K562 (cell line): ENCODE data around the gene SH3BGRL3. TPM values are rescaled to one million over a fixed set of nuclear protein-coding genes. Genes with fewer than 3 reads are reported as not detected.

Experiments
- ARID1B ChIP-seq: fragments of 450-650 bp; IDR thresholded peaks from 2 replicates; pipeline ENCODE4 v1.6.1; 2016; ENCODE audit warnings: antibody characterized with exemption, mild to moderate bottlenecking, inconsistent platforms
- ATF3 ChIP-seq, 2 experiments: fragments of 450-650 bp in 1 of 2; sonication (generic) in 1 of 2; formaldehyde crosslinking in 1 of 2; IDR thresholded peaks in 1 of 2; conservative IDR thresholded peaks in 1 of 2; 2 replicates each; pipeline versions ENCODE4 v1.6.1 to v1.8.1; 2016 to 2023; ENCODE audit warnings: mild to moderate bottlenecking in 2 of 2, moderate library complexity in 2 of 2, inconsistent platforms in 1 of 2, missing genetic modification reagents in 1 of 2
- BACH1 ChIP-seq: fragments of 200-800 bp; sonication (Bioruptor generic); IDR thresholded peaks from 2 replicates; pipeline ENCODE4 v1.6.1; 2016; ENCODE audit warnings: missing genetic modification characterization, missing compliant biosample characterization
- CBFB ChIP-seq: sonication (generic); formaldehyde crosslinking; IDR thresholded peaks from 2 replicates; pipeline ENCODE4 v1.4.0; 2020; ENCODE audit warnings: mild to moderate bottlenecking, missing genetic modification reagents
- EP300 ChIP-seq: IDR thresholded peaks from 2 replicates; pipeline ENCODE4 v1.6.1; 2012; ENCODE audit warnings: low read length, improper control_type of control experiment
- FOSL1 ChIP-seq: fragments of 200-800 bp; sonication (Bioruptor generic); conservative IDR thresholded peaks from 2 replicates; pipeline ENCODE4 v1.6.1; 2016; ENCODE audit warnings: missing genetic modification characterization, missing compliant biosample characterization
- HBP1 ChIP-seq: fragments of 450-650 bp; formaldehyde crosslinking; IDR thresholded peaks from 2 replicates; pipeline ENCODE4 v1.4.0; 2022; ENCODE audit warnings: missing genetic modification characterization
- L3MBTL2 ChIP-seq: fragments of 450-650 bp; IDR thresholded peaks from 2 replicates; pipeline ENCODE4 v1.6.1; 2016; ENCODE audit warnings: mild to moderate bottlenecking, moderate library complexity
- NFATC3 ChIP-seq: fragments of 450-650 bp; IDR thresholded peaks from 2 replicates; pipeline ENCODE4 v1.6.1; 2017; ENCODE audit warnings: mild to moderate bottlenecking
- NFE2 ChIP-seq: IDR thresholded peaks from 2 replicates; pipeline ENCODE4 v1.6.1; 2014; ENCODE audit warnings: antibody characterized with exemption, low read depth
- NR2C1 ChIP-seq, 2 experiments: fragments of 450-650 bp; IDR thresholded peaks; 2 replicates each; pipeline ENCODE4 v1.6.1; 2017; ENCODE audit warnings: mild to moderate bottlenecking in 2 of 2, antibody characterized with exemption in 1 of 2, inconsistent platforms in 1 of 2, missing compliant biosample characterization in 1 of 2, missing genetic modification characterization in 1 of 2
- NR3C1 ChIP-seq: sonication (generic); formaldehyde crosslinking; IDR thresholded peaks from 2 replicates; pipeline ENCODE4 v1.8.1; 2022; ENCODE audit warnings: missing genetic modification reagents
- POLR2H ChIP-seq: IDR thresholded peaks from 2 replicates; pipeline ENCODE4 v1.6.1; 2016; ENCODE audit warnings: missing genetic modification characterization, low read depth, mild to moderate bottlenecking, control low read depth, missing compliant biosample characterization, moderate library complexity
- RFX7 ChIP-seq: fragments of 250-450 bp; sonication (Bioruptor Pico); IDR thresholded peaks from 2 replicates; pipeline ENCODE4 v1.5.1; 2021; ENCODE audit warnings: mild to moderate bottlenecking
- SMAD3 ChIP-seq: fragments of 450-650 bp; formaldehyde crosslinking; conservative IDR thresholded peaks from 2 replicates; pipeline ENCODE4 v1.4.0; 2020; ENCODE audit warnings: mild to moderate bottlenecking
- WHSC1 ChIP-seq: IDR thresholded peaks from one replicate; pipeline ENCODE4 v1.6.1; 2012; ENCODE audit warnings: low read length, control low read depth, inconsistent platforms
- ZBTB17 ChIP-seq: fragments of 450-650 bp; formaldehyde crosslinking; IDR thresholded peaks from 2 replicates; pipeline ENCODE4 v1.4.0; 2020; ENCODE audit warnings: mild to moderate bottlenecking
- ZNF316 ChIP-seq: fragments of 450-650 bp; IDR thresholded peaks from 2 replicates; pipeline ENCODE4 v1.6.1; 2016
- ZNF431 ChIP-seq: sonication (generic); formaldehyde crosslinking; IDR thresholded peaks from 2 replicates; pipeline ENCODE4 v1.8.0; 2022; ENCODE audit warnings: mild to moderate bottlenecking, missing genetic modification reagents
- ZNF592 ChIP-seq: fragments of 450-650 bp; IDR thresholded peaks from 2 replicates; pipeline ENCODE4 v1.6.1; 2017; ENCODE audit warnings: antibody characterized with exemption, mild to moderate bottlenecking
- polyA plus RNA-seq, 8 experiments: library from polyadenylated mRNA; depleted of rRNA in 4 of 8; stranded (reverse) in 5 of 8; unstranded in 3 of 8; fragments of >200 nt; fragmentation: Nextera tagmentation in 2 of 8; fragmentation: Illumina TruSeq in 1 of 8; extraction: Ambion mirVana in 2 of 8; extraction: Trizol in 1 of 8; gene quantifications; 2 replicates each; pipeline versions ENCODE4 v1.2.1 to v1.2.3, GENCODE V29; 2011 to 2014; ENCODE audit warnings: inconsistent platforms in 1 of 8, missing spikeins in 1 of 8
- total RNA-seq, 7 experiments: library from RNA; depleted of rRNA in 6 of 7; stranded (reverse); fragments of >200 nt in 6 of 7; fragmentation: Illumina TruSeq in 2 of 7; extraction: Trizol in 2 of 7; gene quantifications; 2 replicates each; pipeline versions ENCODE4 v1.2.1 to v1.2.3, GENCODE V29; 2011 to 2021; ENCODE audit warnings: low replicate concordance in 1 of 7

The SH3BGRL3 gene
- total and polyA plus RNA-seq, 9 of the 15 experiments (the other 6 are each of a cell fraction or from before 2014, with no cell fraction given): 30.3 to 140 (median 54.2) TPM

- TF ChIP-seq SMAD3 (CRISPR knock-in tag) (0 out of 2 replicates have a peak, but pooled peaks have one; percentile 45), NR2C1 (IDR thresholded peaks at IDR 0.05) (0 out of 2 replicates have a peak, but pooled peaks have one; percentile 23), NR2C1 (tag; IDR thresholded peaks at IDR 0.05) (no peak), NFATC3 (peak; percentile 64; the same call in 1 of the 2 replicates), WHSC1 (no peak), RFX7 (CRISPR knock-in tag) (no peak), BACH1 (peak; percentile 99), FOSL1 (tag) (peak; percentile 84), NR3C1 (no peak), POLR2H (tag) (peak; percentile 49; the same call in 1 of the 2 replicates), L3MBTL2 (0 out of 2 replicates have a peak, but pooled peaks have one; percentile 18), ZNF316 (peak; percentile 99), HBP1 (CRISPR knock-in tag) (no peak), ZBTB17 (CRISPR knock-in tag) (0 out of 2 replicates have a peak, but pooled peaks have one; percentile 27), CBFB (CRISPR knock-in tag) (no peak), ARID1B (peak; percentile 77), NFE2 (peak; percentile 100), ZNF431 (CRISPR knock-in tag) (0 out of 2 replicates have a peak, but pooled peaks have one; percentile 61), EP300 (peak; percentile 54), ZNF592 (peak; percentile 88), ATF3 (IDR thresholded peaks at IDR 0.05) (peak; percentile 79), ATF3 (CRISPR knock-in tag; conservative IDR thresholded peaks at IDR 0.05) (0 out of 2 replicates have a peak, but pooled peaks have one; percentile 58)
Measured at GRCh38 chr1:26237230-26237966, 42.5 kb upstream of the SH3BGRL3 start (continued).
